ENCODE data around the gene FYB1.
"Not testable (repeated sequence)": the region's sequence is repeated elsewhere in the genome, so short reads cannot be mapped to it uniquely, and the experiment has no call there.

Gene FYB1

GRCh38 chr5:39186722-39187539, 32.4 kb downstream of the FYB1 start:
- DNase-seq = no peak

DNA sequence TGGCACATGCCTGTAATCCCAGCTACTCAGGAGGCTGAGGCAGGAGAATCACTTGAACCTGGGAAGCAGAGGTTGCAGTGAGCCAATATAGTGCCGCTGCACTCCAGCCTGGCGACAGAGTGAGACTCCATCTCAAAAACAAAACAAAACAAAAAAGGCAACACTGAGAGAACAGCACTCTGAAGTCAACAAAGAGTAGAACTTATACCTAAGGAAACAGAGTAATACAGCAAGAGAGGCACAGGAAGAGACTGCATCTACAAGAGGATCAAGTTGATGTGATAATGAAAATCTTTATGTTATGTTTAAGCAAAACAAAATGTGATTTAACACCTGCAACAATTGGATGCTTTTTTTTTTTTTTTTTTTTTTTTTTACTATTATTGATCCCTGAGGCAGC, 33.1 kb downstream of the FYB1 start:
- DNase-seq = peak; percentile 31

DNA sequence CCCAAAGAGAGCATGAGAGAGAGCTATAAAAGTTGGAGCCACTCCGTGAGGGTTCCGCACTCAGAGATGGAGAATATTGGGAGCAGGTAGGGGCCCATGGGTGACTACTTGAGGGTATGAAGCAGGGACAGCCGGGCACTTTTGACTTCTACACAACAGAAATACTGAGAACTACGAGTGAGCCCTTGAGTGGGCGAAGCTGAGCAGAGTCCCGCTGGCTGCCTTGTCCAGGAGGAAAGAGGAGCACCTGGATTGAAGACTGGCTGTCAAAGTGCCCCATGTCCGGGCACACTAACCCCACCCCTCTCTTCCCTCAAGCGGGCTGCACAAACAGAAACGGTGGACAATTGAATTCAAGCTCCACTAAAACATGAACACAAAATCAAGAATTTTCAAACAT, 33.6 kb downstream of the FYB1 start:
- DNase-seq = peak; percentile 37

DNA sequence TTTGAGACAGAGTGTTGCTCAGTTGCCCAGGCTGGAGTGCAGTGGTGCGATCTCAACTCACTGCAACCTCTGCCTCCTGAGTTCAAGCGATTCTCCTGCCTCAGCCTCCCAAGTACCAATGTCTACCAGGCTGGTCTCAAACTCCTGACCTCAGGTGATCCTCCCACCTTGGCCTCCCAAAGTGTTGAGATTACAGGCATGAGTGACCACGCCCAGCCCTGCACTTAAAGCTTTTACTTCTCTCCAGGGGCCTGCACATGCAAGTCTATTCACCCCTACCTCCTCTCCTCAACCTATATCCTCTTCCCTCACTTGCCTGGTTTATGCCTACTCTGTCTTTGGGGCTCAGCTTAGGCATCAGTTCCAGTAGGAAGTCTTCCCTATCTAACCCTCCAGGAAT, 39.8 kb downstream of the FYB1 start:
- DNase-seq = not testable (repeated sequence)

- DNase-seq = peak; percentile 40
These were observed 40.5 kb downstream of the FYB1 start for GRCh38 chr5:39178861-39179260.

DNA sequence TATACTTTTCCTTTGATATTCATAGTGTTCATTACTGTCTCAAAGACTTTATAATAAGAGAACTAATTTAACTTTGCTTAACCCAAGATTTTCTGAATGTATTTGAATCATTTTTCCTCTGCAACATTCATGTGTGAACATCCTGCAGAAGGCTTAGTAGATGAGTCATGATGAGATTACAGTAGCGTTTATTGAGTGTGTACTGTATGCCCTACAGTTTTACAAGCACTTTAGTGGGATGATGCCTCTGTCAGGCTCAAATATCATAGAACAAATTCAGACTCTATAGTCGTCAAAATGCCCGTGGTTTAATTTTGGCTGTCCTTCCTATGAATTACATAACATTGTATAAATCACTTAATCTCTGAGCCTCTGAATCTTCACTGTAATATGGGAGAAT, 41.2 kb downstream of the FYB1 start:
- DNase-seq = no peak

DNA sequence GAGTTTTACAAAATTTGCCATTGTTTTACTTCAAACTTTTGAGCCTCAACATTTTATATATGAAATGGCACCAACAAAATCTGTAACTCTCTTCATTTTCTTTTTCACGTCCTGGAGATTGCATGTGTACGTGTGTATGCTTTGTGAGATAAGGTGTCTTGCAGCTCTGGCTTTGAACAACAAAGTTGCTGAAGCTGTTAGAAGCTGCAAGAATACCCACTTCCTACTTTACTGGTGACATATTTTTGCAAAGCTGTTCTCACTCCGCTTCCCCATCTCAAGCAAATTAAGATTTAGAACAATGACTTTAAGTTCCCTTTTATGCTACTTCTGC, 41.8 kb downstream of the FYB1 start:
- DNase-seq = no peak

DNA sequence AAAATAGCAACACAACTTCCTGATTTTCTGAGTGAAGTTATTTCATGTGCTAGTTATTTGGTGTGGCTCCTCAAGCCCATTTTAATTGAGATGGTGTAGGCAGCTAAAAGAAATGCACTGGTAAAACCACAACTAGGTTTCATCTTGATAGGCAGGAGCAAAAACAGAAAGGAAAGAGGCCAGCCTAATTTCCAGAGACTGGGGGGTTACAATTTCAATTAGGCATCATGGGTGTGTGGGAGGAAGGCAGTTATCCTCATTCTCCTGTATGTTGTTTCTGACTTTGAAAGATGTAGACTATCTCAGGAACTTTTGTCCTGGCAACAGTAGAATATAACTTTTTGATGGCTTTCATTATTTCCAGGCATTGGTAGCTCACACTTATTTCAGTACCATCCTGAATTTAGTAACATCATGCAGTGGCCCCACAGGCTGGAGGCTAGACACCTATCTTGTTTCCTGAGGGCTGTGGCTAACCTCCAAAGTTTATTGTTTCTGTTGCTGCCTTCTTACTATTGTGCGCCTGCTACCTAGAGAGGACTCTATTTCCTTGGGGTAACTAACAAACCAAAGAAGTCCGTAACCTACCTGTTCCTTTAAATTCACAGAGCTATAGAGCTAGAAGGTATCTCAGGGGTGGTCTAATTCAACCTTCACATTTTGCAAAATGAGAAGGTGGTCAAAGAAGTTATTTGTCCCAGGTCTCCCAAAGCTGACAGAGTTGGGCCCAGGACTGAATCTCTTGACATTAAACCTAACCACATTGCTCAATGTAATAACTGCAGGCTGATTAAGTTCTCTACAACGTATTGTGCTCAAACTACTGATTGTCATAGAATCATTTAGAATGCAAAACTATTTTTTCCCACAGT, 42.4 kb downstream of the FYB1 start:
- peak; percentile 43 for DNase-seq

DNA sequence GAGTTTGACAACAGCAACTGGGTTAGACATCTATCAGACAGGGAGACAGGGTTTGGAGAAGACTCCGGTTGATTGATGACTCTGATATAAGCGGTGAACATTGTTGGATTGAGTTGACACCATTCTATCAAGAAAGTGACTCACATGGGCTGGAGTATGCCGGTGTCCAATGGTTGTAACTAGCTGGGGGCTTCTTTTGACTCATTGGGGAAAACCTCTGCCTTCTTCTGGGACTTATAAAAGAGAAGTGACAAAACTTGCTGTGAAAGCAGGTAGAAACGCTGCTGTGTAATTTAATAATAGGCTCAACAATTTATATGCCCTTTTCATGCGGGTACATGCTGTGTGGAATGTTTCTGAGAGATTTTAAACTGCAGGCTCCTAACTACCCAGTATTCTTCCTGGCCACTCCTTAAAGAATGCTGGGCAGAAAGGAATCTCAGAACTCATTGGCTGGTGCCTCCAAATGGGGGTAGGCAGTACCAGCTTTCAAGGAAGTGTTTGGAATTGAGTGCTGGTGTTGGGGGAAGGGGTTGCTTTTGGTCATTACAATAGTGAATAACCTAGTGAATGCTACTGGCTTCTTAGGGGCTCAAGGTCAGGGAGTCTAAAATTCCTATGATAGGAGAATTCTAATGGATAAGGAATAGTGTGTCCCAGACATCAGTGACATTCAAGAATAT, 43.9 kb downstream of the FYB1 start:
- DNase-seq = no peak

GRCh38 chr5:39173069-39173468, 46.3 kb downstream of the FYB1 start:
- DNase-seq = no peak

- no peak for DNase-seq
These were observed 46.8 kb downstream of the FYB1 start for GRCh38 chr5:39172593-39172992.

DNA sequence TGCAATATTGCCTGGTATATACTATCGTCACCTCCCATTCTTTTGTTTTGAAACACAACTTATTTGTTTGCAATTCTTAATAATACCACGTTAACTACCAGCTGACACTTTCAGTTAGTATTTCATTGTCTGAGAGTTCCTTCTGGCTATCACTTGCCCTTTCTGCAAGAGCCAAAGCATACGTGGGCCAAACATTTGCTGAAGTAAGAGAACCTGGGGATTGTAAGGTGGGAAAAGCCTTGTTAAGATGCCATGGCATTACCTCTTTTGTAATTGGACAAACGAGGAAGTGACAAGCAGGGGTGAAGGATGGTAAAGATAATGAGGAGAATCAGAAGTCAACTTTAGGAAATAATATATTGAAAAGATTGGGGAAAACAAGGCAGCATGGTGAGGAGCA, 47.7 kb downstream of the FYB1 start:
- DNase-seq = no peak

- DNase-seq = no peak
These were observed 50.3 kb downstream of the FYB1 start for GRCh38 chr5:39169081-39169480.

- no peak for DNase-seq
These were observed 51.4 kb downstream of the FYB1 start for GRCh38 chr5:39167972-39168342.

- DNase-seq = no peak
These were observed 52.0 kb downstream of the FYB1 start for GRCh38 chr5:39167141-39167971.

DNA sequence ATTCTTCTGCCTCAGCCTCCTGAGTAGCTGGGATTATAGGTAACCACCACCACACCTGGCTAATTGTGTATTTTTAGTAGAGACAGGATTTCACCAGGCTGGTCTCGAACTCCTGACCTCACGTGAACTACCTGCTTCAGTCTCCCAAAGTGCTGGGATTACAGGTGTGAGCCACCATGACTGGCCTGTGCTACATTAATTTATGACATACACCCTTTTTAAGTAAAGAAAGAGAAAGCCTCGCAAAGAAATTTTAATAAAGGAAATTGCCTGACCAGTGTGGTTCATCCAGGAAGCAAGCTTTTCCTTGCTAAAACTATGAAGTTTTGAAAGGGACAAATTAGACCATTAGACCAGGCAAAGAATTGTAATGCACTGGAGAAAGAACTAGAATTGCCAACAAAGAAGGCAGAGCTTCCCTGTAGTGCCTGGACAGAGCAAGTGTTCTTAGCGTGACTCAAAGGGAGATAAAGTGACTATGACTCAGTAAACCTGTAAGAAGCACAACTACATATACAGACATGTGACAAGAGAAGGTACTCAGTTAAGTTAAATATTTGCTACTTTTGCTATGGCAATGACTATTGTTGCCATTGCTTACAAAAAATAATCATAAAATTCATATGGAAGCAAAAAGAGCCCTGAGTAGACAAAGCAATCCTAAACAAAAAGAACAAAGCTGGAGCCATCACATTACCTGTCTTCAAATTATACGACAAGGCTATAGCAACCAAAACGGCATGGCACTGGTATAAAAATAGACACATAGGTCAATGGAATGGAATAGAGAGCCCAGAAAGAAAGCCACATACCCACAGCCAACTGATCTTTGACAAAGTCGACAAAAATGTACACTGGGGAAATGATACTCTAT, 54.6 kb downstream of the FYB1 start:
- DNase-seq = no peak

DNA sequence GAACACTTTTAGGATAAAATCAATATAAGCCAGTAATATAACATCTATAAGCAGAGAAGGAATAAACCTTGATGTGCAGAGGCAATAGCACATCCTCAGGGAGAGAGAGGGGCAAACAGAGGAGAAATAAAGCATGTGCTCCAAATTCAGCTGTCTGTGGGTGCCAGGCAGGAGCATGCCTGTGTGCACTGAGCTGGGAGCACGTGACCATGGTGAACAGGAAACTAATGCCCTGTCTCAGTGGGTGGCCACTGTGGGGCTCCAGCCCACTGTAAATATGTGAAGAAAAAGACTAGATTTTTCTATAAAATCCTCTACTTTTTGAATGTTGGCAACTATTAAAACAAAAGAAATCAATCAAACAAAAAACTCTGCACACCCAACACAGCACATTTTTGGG, 55.3 kb downstream of the FYB1 start:
- DNase-seq = peak; percentile 38

- DNase-seq = no peak
These were observed 57.8 kb downstream of the FYB1 start for GRCh38 chr5:39161578-39161977.

- DNase-seq = no peak
These were observed 58.7 kb downstream of the FYB1 start for GRCh38 chr5:39160576-39161213.

DNA sequence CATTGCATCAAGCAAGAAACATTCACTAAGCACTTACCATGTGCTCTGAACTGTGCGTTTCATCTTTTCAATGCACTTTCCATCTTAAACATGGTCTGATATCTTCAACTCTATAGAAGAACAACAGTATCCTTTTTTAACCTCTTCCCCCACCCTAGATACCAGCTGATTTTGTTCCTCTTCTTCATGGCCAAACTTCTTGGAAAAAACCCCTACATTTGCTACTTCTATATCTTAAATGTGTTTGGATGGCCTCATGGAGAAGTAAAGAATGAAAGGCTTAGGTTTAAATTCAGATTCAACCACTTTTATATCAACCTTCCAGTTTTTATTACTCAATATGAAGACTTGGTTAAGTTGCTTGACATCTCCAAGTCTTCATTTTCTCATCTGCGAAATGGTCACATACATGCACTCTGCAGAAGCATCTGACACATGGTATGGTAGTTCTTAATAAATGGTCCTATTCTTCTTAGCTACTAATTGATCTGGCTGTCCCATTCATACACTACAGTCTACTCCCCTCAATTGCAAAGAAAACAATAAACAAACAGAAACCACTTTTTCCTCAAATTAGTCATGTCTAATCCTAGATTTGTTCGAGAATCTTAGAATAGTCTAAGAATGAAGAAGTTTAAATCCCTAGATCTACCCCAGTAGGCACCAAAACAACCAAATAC, 59.4 kb downstream of the FYB1 start:
- DNase-seq = no peak

GRCh38 chr5:39158786-39159185, 60.6 kb downstream of the FYB1 start:
- DNase-seq = no peak

Data from activated T-cell treated with anti-CD3 and anti-CD28 coated beads, Interleukin-2, amount 50 U/mL, for 1 hour (primary cell).